ENCODE measurements around the gene UNC13C. TPM values are rescaled to one million over a fixed set of nuclear protein-coding genes. Genes with fewer than 3 reads are reported as not detected.

The UNC13C gene
- total RNA-seq, 1 donor from 2014 or later: 3.7 TPM

- H3K4me1 Mint-ChIP-seq (ENCODE audit: unreplicated experiment): no peaks in the 10 kb centered on the region
- no peak for TF ChIP-seq CTCF (conservative IDR thresholded peaks at IDR 0.05)
- H3K9me3 Mint-ChIP-seq: no peaks in the 10 kb centered on the region
- H3K27me3 Mint-ChIP-seq: no peaks in the 10 kb centered on the region
- H3K27ac Mint-ChIP-seq: no peak overlapping the region
- no peak for DNase-seq (ENCODE audit: extremely low spot score, unreplicated experiment)
- no peaks in the 10 kb centered on the region for H3K36me3 Mint-ChIP-seq
- H3K4me3 Mint-ChIP-seq: no peak overlapping the region
Observed at GRCh38 chr15:54559405-54560069, 581.3 kb downstream of the UNC13C start.

DNA sequence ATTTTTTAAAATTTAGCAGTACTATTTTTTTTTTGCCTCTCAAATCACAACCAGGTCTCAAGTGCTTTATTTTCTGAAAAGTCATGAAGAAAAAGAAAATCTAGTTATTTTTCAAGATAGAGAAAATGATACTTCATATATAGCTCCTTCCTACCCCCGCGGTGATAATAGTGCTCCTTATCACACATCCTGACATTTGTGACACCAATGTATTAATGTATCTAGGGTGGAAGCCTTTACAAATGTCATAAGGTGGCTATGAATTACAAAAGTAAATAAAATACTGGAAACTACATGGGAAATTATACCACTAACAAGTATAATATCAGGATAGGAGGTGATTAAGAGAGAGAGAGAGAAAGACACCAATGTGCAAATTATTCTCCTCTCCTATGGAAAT, 582.2 kb downstream of the UNC13C start:
- no peak for TF ChIP-seq CTCF (conservative IDR thresholded peaks at IDR 0.05)
- Mint-ChIP-seq H3K4me1 (ENCODE audit: unreplicated experiment) (no peaks in the 10 kb centered on the region), H3K4me3 (no peak overlapping the region), H3K36me3 (no peaks in the 10 kb centered on the region), H3K27ac (no peak overlapping the region), H3K9me3 (no peaks in the 10 kb centered on the region), H3K27me3 (no peaks in the 10 kb centered on the region)
- no peak for DNase-seq (ENCODE audit: extremely low spot score, unreplicated experiment)

DNA sequence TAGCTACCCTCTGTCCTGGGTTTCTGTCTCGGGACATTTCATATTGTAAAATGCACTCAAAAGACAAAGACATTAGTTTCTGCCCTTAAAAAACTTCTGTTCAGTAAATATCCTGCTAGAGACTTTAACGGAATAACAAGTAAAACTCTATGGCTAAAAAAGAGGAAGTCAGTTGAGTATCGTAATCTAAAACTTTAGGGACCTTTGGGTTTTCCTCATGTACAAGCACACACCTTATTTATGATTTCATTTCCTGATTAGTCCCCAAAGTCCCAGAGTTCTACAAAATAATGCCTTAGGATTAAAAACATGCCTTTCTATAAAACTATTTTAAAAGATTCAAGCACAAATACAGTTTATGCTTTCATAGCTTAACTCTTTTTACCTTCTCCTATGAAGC, 585.9 kb downstream of the UNC13C start:
- Mint-ChIP-seq H3K4me1 (ENCODE audit: unreplicated experiment) (no peaks in the 10 kb centered on the region), H3K27ac (no peak overlapping the region), H3K4me3 (no peak overlapping the region), H3K9me3 (no peaks in the 10 kb centered on the region), H3K27me3 (no peaks in the 10 kb centered on the region), H3K36me3 (no peaks in the 10 kb centered on the region)
- TF ChIP-seq CTCF (conservative IDR thresholded peaks at IDR 0.05): no peak
- no peak for DNase-seq (ENCODE audit: extremely low spot score, unreplicated experiment)

GRCh38 chr15:54566654-54567053, 588.4 kb downstream of the UNC13C start:
- TF ChIP-seq CTCF (conservative IDR thresholded peaks at IDR 0.05): no peak
- H3K27me3 Mint-ChIP-seq: no peaks in the 10 kb centered on the region
- no peak for DNase-seq (ENCODE audit: extremely low spot score, unreplicated experiment)
- H3K4me1 Mint-ChIP-seq (ENCODE audit: unreplicated experiment): no peaks in the 10 kb centered on the region
- no peak overlapping the region for H3K27ac Mint-ChIP-seq
- H3K4me3 Mint-ChIP-seq: no peak overlapping the region
- no peaks in the 10 kb centered on the region for H3K9me3 Mint-ChIP-seq
- no peaks in the 10 kb centered on the region for H3K36me3 Mint-ChIP-seq

DNA sequence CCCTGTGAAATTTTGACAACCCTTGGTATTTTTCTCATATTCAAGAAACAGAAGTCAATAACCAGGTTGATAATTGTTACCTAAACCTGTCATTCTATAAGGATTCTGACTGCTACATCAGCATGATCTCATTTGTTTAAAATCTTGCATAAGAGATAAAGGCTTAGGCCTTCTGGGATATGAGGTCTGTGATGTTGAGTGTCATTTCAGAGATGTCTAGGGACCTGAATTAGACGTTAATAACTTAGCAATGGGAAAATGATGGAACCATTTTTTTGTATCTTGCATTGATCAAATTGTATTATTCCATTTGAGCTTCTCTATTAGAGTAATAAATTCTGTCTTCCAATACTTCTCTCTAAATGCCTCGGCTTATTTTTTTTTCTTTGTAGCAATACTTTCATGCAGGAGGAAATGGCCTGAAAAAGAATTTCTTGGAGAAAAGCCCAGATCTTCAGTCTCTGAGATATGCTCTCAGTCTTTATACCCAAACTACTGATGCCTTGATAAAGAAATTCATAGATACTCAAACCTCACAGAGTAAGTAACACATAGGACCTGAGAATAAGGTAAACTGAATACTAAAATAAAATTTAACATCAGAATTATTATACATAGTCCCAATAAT, 589.3 kb downstream of the UNC13C start:
- Mint-ChIP-seq H3K36me3 (no peaks in the 10 kb centered on the region), H3K4me1 (ENCODE audit: unreplicated experiment) (no peaks in the 10 kb centered on the region), H3K4me3 (no peak overlapping the region), H3K9me3 (no peaks in the 10 kb centered on the region), H3K27ac (no peak overlapping the region), H3K27me3 (no peaks in the 10 kb centered on the region)
- no peak for DNase-seq (ENCODE audit: extremely low spot score, unreplicated experiment)
- no peak for TF ChIP-seq CTCF (conservative IDR thresholded peaks at IDR 0.05)
